Nucleus accumbens (tissue), 56 donors: ENCODE data around the gene SETBP1.

Source experiments
- DNase-seq, 56 donors: peaks; one replicate each; lab custom pipeline; 2025; lab: John Stamatoyannopoulos, UW

The SETBP1 gene

GRCh38 chr18:44988821-44989587 lies 308.3 kb downstream of the SETBP1 start:
- DNase-seq: no peak

GRCh38 chr18:44996261-44996660 lies 315.6 kb downstream of the SETBP1 start:
- no peak for DNase-seq

- DNase-seq: no peak
Observed at GRCh38 chr18:44997174-44997573, 316.5 kb downstream of the SETBP1 start.

GRCh38 chr18:44998360-44998759 lies 317.7 kb downstream of the SETBP1 start:
- DNase-seq: no peak

- DNase-seq: no peak
Observed at GRCh38 chr18:45004546-45005080, 323.9 kb downstream of the SETBP1 start.

- no peak for DNase-seq
Observed at GRCh38 chr18:45006934-45007333, 326.2 kb downstream of the SETBP1 start.

- no peak for DNase-seq
Observed at GRCh38 chr18:45007531-45007930, 326.8 kb downstream of the SETBP1 start.

- DNase-seq: peak in 3 of 56 donors; percentile 7 to 16 (median 9)
Observed at GRCh38 chr18:45008694-45009413, 328.2 kb downstream of the SETBP1 start.

- DNase-seq: peak in 1 of 56 donors; percentile 7
Observed at GRCh38 chr18:45009756-45010155, 329.1 kb downstream of the SETBP1 start.

- no peak for DNase-seq
Observed at GRCh38 chr18:45012286-45012685, 331.6 kb downstream of the SETBP1 start.

- peak in 5 of 56 donors; percentile 8 to 41 (median 16) for DNase-seq
Observed at GRCh38 chr18:45014047-45014501, 333.4 kb downstream of the SETBP1 start.

GRCh38 chr18:45015788-45016128 lies 335.1 kb downstream of the SETBP1 start:
- no peak for DNase-seq

GRCh38 chr18:45019469-45019868 lies 338.8 kb downstream of the SETBP1 start:
- no peak for DNase-seq

- no peak for DNase-seq
Observed at GRCh38 chr18:45023519-45023918, 342.8 kb downstream of the SETBP1 start.

- DNase-seq: no peak
Observed at GRCh38 chr18:45024357-45025088, 343.8 kb downstream of the SETBP1 start.

GRCh38 chr18:45025089-45025450 lies 344.4 kb downstream of the SETBP1 start:
- DNase-seq: no peak

- no peak for DNase-seq
Observed at GRCh38 chr18:45026162-45026561, 345.5 kb downstream of the SETBP1 start.

GRCh38 chr18:45034179-45034578 lies 353.5 kb downstream of the SETBP1 start:
- DNase-seq: no peak

GRCh38 chr18:45037618-45038017 lies 356.9 kb downstream of the SETBP1 start:
- DNase-seq: no peak

GRCh38 chr18:45039376-45039775 lies 358.7 kb downstream of the SETBP1 start:
- no peak for DNase-seq

GRCh38 chr18:45040879-45041278 lies 360.2 kb downstream of the SETBP1 start:
- DNase-seq: no peak
